ENCODE data around the gene SLC38A1.

DNA sequence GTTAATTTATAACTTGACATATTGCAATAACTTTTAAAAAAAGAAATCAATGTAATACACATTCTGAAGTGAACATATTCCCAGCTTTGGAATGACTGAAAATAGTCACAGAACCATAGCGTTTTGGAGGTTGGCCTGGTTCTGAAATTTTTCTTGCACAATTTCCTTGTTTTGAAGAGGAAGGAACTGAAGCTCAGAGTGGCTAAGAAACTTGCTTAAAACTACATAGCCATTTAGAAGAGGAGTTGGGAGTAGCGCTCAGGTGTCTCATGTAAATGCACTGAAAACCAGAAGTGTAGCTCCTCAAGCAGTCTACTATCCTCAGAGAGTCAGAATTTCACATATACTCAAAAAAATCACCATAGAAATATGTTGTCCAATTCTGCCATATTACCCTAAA lies 41.2 kb downstream of the SLC38A1 start:
- TF ChIP-seq NANOG (IDR thresholded peaks at IDR 0.05; ENCODE audit: borderline replicate concordance) (no peak), POLR2AphosphoS5 (IDR thresholded peaks at IDR 0.05; ENCODE audit: low read depth) (no peak), EZH2phosphoT487 (IDR thresholded peaks at IDR 0.05; ENCODE audit: unreplicated experiment) (no peak), CTCF (conservative IDR thresholded peaks at IDR 0.05; ENCODE audit: low read depth in 2 of 2) (no peak), EZH2 (IDR thresholded peaks at IDR 0.05; ENCODE audit: low read depth, unreplicated experiment) (no peak), ZNF331 (CRISPR knock-in tag; IDR thresholded peaks at IDR 0.05; ENCODE audit: low read depth) (no peak), STAT1 (IDR thresholded peaks at IDR 0.05; ENCODE audit: unreplicated experiment) (no peak), JUNB (IDR thresholded peaks at IDR 0.05; ENCODE audit: unreplicated experiment) (no peak), ETS1 (IDR thresholded peaks at IDR 0.05) (no peak), CREB1 (CRISPR knock-in tag; IDR thresholded peaks at IDR 0.05; ENCODE audit: low read depth) (no peak), ZNF114 (CRISPR knock-in tag; IDR thresholded peaks at IDR 0.05) (no peak), ZNF462 (CRISPR knock-in tag; IDR thresholded peaks at IDR 0.05) (no peak)
- TF ChIP-seq, protein P1, sequence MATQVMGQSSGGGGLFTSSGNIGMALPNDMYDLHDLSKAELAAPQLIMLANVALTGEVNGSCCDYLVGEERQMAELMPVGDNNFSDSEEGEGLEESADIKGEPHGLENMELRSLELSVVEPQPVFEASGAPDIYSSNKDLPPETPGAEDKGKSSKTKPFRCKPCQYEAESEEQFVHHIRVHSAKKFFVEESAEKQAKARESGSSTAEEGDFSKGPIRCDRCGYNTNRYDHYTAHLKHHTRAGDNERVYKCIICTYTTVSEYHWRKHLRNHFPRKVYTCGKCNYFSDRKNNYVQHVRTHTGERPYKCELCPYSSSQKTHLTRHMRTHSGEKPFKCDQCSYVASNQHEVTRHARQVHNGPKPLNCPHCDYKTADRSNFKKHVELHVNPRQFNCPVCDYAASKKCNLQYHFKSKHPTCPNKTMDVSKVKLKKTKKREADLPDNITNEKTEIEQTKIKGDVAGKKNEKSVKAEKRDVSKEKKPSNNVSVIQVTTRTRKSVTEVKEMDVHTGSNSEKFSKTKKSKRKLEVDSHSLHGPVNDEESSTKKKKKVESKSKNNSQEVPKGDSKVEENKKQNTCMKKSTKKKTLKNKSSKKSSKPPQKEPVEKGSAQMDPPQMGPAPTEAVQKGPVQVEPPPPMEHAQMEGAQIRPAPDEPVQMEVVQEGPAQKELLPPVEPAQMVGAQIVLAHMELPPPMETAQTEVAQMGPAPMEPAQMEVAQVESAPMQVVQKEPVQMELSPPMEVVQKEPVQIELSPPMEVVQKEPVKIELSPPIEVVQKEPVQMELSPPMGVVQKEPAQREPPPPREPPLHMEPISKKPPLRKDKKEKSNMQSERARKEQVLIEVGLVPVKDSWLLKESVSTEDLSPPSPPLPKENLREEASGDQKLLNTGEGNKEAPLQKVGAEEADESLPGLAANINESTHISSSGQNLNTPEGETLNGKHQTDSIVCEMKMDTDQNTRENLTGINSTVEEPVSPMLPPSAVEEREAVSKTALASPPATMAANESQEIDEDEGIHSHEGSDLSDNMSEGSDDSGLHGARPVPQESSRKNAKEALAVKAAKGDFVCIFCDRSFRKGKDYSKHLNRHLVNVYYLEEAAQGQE (IDR thresholded peaks at IDR 0.05; ENCODE audit: unreplicated experiment): no peak

Data from GM23338 (cell line).